ENCODE measurements around the gene ARHGAP6.

DNA sequence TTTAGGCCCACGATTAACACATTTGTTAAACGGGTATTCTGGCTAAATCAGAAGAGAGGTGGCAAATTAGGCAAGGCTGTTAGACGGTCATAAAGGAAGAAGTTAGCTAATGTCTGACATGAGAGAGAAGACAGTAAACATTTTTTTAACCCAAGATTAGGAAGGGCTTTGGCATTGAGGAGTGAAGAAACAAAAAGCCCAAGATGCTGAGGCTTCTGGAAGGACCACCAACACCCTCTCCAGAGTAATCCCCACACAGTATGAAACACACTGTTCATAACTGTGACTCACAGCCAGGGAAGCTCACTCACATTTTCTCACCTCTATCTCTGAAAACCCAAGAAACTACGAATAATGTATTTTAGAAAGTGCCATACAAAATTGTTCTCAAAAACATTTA lies 244.9 kb downstream of the ARHGAP6 start:
- no peak for TF ChIP-seq POLR2AphosphoS5 (IDR thresholded peaks at IDR 0.05; ENCODE audit: low read depth)
- TF ChIP-seq EZH2 (IDR thresholded peaks at IDR 0.05; ENCODE audit: low read depth, unreplicated experiment), result no peak
- TF ChIP-seq, protein P1, sequence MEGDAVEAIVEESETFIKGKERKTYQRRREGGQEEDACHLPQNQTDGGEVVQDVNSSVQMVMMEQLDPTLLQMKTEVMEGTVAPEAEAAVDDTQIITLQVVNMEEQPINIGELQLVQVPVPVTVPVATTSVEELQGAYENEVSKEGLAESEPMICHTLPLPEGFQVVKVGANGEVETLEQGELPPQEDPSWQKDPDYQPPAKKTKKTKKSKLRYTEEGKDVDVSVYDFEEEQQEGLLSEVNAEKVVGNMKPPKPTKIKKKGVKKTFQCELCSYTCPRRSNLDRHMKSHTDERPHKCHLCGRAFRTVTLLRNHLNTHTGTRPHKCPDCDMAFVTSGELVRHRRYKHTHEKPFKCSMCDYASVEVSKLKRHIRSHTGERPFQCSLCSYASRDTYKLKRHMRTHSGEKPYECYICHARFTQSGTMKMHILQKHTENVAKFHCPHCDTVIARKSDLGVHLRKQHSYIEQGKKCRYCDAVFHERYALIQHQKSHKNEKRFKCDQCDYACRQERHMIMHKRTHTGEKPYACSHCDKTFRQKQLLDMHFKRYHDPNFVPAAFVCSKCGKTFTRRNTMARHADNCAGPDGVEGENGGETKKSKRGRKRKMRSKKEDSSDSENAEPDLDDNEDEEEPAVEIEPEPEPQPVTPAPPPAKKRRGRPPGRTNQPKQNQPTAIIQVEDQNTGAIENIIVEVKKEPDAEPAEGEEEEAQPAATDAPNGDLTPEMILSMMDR (conservative IDR thresholded peaks at IDR 0.05; ENCODE audit: low read depth in 2 of 2), result no peak
- no peak for TF ChIP-seq CREB1 (CRISPR knock-in tag; IDR thresholded peaks at IDR 0.05; ENCODE audit: low read depth)
- TF ChIP-seq EZH2phosphoT487 (IDR thresholded peaks at IDR 0.05; ENCODE audit: unreplicated experiment), result no peak
- TF ChIP-seq, protein P2, sequence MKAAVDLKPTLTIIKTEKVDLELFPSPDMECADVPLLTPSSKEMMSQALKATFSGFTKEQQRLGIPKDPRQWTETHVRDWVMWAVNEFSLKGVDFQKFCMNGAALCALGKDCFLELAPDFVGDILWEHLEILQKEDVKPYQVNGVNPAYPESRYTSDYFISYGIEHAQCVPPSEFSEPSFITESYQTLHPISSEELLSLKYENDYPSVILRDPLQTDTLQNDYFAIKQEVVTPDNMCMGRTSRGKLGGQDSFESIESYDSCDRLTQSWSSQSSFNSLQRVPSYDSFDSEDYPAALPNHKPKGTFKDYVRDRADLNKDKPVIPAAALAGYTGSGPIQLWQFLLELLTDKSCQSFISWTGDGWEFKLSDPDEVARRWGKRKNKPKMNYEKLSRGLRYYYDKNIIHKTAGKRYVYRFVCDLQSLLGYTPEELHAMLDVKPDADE (IDR thresholded peaks at IDR 0.05), result no peak
- TF ChIP-seq, protein P3, sequence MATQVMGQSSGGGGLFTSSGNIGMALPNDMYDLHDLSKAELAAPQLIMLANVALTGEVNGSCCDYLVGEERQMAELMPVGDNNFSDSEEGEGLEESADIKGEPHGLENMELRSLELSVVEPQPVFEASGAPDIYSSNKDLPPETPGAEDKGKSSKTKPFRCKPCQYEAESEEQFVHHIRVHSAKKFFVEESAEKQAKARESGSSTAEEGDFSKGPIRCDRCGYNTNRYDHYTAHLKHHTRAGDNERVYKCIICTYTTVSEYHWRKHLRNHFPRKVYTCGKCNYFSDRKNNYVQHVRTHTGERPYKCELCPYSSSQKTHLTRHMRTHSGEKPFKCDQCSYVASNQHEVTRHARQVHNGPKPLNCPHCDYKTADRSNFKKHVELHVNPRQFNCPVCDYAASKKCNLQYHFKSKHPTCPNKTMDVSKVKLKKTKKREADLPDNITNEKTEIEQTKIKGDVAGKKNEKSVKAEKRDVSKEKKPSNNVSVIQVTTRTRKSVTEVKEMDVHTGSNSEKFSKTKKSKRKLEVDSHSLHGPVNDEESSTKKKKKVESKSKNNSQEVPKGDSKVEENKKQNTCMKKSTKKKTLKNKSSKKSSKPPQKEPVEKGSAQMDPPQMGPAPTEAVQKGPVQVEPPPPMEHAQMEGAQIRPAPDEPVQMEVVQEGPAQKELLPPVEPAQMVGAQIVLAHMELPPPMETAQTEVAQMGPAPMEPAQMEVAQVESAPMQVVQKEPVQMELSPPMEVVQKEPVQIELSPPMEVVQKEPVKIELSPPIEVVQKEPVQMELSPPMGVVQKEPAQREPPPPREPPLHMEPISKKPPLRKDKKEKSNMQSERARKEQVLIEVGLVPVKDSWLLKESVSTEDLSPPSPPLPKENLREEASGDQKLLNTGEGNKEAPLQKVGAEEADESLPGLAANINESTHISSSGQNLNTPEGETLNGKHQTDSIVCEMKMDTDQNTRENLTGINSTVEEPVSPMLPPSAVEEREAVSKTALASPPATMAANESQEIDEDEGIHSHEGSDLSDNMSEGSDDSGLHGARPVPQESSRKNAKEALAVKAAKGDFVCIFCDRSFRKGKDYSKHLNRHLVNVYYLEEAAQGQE (IDR thresholded peaks at IDR 0.05; ENCODE audit: unreplicated experiment), result no peak
- TF ChIP-seq JUNB (IDR thresholded peaks at IDR 0.05; ENCODE audit: unreplicated experiment), result no peak
- no peak for TF ChIP-seq NANOG (IDR thresholded peaks at IDR 0.05; ENCODE audit: borderline replicate concordance)
- no peak for TF ChIP-seq ZNF331 (CRISPR knock-in tag; IDR thresholded peaks at IDR 0.05; ENCODE audit: low read depth)
- no peak for TF ChIP-seq ZNF114 (CRISPR knock-in tag; IDR thresholded peaks at IDR 0.05)
- TF ChIP-seq, protein P4, sequence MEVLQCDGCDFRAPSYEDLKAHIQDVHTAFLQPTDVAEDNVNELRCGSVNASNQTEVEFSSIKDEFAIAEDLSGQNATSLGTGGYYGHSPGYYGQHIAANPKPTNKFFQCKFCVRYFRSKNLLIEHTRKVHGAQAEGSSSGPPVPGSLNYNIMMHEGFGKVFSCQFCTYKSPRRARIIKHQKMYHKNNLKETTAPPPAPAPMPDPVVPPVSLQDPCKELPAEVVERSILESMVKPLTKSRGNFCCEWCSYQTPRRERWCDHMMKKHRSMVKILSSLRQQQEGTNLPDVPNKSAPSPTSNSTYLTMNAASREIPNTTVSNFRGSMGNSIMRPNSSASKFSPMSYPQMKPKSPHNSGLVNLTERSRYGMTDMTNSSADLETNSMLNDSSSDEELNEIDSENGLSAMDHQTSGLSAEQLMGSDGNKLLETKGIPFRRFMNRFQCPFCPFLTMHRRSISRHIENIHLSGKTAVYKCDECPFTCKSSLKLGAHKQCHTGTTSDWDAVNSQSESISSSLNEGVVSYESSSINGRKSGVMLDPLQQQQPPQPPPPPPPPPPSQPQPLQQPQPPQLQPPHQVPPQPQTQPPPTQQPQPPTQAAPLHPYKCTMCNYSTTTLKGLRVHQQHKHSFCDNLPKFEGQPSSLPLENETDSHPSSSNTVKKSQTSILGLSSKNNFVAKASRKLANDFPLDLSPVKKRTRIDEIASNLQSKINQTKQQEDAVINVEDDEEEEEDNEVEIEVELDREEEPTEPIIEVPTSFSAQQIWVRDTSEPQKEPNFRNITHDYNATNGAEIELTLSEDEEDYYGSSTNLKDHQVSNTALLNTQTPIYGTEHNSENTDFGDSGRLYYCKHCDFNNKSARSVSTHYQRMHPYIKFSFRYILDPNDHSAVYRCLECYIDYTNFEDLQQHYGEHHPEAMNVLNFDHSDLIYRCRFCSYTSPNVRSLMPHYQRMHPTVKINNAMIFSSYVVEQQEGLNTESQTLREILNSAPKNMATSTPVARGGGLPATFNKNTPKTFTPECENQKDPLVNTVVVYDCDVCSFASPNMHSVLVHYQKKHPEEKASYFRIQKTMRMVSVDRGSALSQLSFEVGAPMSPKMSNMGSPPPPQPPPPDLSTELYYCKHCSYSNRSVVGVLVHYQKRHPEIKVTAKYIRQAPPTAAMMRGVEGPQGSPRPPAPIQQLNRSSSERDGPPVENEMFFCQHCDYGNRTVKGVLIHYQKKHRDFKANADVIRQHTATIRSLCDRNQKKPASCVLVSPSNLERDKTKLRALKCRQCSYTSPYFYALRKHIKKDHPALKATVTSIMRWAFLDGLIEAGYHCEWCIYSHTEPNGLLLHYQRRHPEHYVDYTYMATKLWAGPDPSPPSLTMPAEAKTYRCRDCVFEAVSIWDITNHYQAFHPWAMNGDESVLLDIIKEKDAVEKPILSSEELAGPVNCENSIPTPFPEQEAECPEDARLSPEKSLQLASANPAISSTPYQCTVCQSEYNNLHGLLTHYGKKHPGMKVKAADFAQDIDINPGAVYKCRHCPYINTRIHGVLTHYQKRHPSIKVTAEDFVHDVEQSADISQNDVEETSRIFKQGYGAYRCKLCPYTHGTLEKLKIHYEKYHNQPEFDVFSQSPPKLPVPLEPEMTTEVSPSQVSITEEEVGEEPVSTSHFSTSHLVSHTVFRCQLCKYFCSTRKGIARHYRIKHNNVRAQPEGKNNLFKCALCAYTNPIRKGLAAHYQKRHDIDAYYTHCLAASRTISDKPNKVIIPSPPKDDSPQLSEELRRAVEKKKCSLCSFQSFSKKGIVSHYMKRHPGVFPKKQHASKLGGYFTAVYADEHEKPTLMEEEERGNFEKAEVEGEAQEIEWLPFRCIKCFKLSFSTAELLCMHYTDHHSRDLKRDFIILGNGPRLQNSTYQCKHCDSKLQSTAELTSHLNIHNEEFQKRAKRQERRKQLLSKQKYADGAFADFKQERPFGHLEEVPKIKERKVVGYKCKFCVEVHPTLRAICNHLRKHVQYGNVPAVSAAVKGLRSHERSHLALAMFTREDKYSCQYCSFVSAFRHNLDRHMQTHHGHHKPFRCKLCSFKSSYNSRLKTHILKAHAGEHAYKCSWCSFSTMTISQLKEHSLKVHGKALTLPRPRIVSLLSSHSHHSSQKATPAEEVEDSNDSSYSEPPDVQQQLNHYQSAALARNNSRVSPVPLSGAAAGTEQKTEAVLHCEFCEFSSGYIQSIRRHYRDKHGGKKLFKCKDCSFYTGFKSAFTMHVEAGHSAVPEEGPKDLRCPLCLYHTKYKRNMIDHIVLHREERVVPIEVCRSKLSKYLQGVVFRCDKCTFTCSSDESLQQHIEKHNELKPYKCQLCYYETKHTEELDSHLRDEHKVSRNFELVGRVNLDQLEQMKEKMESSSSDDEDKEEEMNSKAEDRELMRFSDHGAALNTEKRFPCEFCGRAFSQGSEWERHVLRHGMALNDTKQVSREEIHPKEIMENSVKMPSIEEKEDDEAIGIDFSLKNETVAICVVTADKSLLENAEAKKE (CRISPR knock-in tag; IDR thresholded peaks at IDR 0.05), result no peak
- no peak for TF ChIP-seq STAT1 (IDR thresholded peaks at IDR 0.05; ENCODE audit: unreplicated experiment)
